Measurements from ENCODE around the gene CHN2.
"Not testable (repeated sequence)": the region's sequence is repeated elsewhere in the genome, so short reads cannot be mapped to it uniquely, and the experiment has no call there.

Gene CHN2

DNA sequence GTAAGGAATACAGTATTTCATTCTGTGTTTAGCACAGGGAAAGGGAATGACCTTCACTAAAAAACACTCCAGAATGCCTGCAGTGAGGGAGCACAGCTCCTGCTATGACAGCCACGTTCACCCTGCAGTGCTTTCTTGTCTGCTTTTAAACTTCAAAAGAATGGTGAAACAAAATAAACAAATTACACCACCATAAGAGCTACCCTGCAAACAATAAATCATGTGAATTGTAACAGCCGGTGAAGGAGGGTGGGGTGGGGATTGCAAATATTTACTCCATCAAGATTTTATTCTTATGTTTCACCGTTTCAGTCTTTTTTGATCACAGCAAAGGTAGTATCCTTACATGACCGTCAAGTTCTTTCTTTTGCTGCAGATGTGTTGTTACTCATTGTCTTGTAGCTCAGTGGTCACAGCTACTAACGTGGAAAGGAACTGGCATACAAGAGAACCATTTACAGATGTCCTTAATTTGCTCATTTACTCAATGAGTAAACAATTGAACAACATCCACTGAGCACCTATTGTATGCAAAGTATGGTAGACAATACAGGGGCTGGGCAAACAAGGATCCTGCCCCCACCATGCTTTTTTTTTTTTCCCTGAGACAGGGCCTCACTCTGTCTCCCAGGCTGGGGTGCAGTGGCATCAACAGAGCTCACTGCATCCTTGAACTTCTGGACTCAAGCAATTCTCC, 4.1 kb upstream of the CHN2 start:
- DNase-seq: no peak

DNA sequence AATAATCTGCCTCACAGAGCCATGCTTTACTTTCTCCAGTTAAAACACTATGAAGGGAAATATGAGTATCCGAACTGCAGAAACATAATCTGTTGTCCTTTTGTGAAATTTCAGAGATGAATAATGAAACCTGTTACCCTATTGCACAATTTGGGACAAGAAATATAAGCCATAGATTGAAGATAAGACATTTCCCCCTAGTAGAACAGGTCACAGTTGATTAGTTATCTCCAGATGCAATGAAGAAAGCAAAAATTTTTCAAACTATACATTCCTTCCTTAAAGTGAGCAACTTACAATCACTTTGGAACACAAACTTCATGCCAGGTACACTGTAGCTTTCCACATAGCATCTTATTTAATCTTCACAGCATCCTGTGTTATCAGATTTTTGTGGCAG, 2.3 kb upstream of the CHN2 start:
- DNase-seq: no peak

DNA sequence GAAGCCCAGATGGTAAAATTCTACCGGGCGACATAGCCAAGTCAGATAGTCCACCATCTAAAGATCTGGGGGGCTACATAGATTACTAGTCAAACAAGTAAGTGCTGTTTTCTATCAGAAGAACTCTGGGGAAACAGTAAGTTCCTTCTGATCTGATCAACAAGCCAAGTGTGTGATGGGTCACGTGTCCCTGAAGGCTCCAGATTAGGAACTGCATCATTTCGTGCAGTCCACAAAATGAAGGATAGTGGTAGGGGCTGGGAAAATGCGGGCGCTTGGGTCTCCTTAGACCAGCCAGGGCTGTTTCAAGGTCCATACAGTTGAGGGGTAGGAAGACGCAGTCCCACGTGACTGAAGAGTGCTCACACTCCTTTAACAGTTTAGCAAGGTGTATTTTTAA, 1.8 kb upstream of the CHN2 start:
- no peak for DNase-seq

DNA sequence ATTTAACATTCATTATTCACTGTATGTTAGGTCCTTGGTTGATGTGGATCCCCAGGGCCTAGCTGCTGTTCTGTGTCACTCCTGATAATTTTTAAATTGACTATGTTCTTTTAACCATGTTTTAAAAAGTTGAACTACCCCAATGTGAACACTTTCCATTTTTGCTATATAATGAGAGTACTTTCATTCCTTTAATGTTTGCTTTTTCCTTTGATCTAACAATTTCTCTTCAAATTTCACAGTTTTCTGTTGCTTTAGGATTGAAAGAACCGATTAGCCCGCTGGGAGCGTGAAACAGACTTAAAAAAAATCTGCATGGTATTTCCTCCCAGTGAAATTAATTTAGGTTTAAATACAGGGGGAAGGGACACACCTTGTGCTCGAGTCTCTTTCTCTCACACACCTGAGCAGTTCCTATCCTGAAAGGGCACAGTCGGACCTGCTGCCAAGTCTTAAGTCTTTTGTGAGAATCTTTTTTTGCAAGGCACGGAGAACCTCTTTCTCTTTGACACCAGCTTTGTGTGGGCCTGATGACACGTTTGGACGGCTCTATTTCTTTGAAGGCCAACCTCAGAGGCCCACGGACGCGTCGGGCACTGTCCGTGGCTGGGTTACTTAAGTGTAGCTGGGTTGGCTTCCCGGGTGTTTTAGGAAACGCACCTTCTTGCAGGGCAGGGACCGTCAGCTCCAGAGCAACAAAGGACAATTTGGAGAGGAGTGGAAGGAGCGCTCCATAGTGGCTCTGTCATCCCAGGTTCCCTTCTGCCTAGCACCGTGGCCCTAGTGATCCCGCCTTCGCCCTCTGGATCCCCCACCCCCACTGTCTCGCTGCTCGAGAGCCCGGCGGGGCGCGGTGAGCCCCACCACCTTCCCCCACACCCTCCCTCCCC, 1.0 kb upstream of the CHN2 start:
- DNase-seq: no peak

DNA sequence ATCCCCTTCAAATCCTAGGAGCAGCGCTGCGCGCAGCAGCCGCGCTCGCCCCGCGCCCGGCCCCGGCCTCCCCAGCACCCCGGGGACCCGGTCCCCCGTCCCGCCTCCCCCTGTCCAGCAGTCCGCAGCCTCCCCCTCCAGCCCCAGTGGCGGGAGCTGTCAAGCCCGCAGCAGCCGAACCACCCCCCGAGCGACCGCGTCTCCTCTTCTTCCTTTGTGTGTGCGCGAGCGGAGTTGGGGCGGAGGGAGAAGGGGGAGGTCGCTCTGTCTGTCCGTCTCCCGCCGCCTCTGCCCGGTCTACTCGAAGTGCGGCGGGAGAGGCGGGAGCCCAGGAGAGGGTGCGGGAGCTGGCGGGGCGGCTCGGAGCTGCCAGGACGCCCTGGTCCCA, 375 bp upstream of the CHN2 start:
- DNase-seq: no peak

DNA sequence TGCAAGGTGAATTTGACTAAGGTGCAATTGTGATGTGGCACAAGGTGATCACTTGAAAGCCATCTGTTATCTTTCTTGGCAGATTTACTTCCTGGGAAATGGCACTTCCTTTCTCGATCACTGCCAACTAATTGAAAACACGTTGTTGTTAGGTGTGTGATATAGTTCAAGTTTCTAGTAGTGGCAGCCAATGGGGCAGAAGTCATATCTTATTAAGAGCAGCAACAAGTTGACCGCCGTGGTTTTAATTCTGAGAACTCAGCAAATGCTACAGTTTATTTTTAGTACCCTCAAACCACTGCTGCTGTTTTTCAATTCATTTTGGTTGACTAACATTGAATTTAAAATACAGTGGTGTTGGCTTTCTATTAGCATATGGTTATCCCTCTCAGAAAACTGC, 1.6 kb downstream of the CHN2 start:
- DNase-seq: no peak

DNA sequence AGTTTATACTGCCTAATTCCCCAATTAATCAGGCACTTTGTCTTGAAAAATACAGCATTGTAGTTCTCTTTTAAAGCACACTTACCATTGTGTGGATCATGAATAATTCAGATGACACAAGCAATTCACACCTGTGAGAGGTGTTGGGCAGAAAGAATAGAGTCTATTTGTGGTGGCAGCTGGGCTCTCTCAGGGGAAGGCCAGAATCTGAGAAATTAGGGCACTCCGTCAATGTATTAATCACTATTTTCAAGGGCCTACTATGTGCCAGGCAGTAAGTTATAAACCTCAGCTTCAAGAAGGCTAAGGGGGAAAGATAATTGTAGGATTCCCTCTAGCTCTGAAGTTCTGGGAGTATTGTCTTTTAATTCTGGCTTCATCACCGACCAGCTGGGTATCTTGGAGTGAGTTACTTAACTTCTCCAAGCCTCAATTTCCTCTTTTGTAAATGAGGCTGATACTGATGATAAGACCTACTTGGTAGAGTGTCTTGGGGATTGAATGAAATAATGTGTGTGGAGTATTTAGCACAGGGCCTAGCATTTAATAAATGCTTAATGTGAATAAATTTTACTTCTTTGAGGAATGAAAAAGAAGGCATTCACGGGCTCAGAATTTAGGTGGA, 2.5 kb downstream of the CHN2 start:
- peak in 1 of 2 donors; percentile 47 for DNase-seq

DNA sequence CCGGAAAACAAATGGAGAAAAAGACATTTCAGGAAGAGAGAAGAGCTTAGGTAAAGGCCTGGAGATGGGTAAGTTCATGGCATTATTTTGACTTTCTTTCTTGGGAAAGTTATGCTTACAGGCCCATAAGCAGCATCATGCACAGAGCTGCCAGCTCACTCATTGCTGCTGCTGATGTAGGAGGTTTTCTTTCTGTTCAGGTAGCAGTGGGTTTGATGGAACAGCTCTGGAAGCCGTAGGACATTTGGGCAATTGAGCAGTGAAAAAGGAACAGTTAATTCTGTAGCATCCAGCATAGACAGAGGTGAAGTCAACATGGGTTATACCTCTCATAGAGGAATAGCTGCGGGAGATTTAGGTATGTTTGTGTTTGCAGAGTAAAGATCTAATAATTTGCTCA, 3.3 kb downstream of the CHN2 start:
- DNase-seq: no peak

DNA sequence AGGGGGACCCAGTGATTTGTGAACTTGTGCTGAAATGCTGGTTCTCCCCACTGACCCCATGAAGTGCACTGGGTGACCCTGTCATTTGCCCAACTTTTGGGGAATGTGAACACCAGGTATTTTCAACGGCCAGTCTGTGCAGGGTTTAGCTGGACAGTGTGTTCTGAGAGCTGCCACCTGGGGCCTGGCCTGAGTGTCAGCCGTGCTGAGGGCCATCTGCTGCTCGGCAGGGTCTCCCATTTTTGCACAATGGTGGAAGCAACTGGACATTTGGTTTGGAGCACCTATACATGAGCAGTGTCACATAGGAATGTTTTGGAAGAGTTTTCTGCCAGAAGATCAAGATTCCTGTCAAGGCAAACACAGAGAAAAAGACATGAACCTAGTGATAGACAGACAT, 5.2 kb downstream of the CHN2 start:
- no peak for DNase-seq

DNA sequence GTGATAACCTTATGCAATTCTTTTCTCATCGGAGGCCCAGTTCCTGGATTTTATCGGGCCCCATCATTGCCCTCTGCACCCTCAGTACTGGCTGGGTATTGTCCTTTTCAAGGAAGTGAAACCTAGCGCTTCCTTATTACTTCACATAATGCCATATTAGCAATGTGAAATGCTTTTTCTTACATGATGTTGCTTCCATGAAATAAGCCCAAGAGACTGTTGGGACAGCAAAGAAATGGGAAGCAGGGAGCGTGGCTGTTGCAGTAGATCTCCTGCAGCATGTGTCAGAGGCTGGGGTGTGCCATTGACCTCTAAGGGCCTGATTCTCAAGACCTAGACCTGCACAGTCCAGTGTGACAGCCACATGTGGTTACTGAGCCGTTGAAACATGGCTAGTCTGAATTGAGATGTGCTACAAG, 8.1 kb downstream of the CHN2 start:
- DNase-seq: peak; percentile 95 to 98

DNA sequence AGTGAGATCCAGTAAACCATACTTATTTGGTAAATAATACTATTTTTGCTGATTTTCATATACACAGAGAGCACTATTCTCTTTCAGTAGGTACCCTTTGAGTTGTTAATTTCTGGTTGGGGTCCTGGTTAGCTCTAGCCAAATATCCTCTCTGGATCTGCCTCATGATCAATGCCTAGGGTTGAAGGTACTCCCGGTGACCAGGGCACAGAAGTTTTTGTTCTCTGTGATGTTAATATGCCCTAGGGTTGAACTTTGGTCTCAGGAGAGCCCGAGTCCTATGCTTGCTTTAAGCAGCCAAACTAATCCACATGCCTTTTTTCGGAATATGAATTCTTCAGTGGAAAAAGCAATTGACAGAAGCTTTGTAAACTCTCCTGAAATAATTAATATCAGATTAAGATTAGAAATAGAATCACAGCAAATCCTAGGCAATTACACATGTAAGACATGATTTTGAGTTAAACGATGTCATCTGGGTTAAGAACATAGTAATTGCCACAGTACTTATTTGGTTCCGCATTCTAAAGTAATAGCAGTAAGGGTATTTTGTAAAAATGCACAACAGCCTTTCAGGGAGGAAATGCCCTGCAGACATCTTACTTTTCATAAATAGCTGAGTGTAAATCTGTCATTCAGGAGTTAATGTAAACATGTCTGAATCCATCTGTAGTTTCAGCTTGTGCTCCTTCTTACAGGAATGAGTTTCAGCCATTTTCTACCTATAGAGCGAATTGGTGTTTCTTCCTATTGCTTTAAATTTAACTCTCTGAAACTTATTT, 10.1 kb downstream of the CHN2 start:
- DNase-seq: peak in 1 of 2 donors; percentile 52

DNA sequence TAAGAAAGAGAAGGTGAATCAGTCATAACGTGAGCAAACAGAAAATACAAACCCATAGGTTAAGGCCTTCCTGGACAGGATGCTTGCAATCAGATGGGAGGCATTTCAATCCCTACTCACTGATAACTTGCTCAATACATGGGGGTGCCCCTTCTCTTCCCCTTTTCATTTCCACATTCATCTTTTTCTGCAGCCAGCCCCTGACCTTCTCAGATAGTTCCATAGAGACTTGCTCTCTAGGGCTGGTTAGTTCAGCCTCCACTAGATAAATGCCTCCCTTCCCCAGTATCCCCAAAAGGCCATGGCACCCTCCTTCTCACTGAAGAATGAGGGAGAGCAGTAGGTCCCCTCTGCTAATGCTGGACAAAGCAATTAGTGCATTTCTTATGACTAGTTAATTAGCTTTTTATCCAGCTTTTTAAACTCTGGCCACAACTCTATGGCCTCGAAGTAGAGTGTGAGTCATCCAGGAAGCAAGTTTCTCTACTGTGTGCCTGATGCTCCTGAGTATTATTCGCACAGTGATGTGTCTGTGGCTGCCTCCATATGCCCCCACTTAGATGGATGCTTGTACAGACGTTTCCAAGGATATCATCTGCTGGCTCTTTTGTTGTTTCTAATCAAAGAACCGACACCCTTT, 12.7 kb downstream of the CHN2 start:
- peak in 1 of 2 donors; percentile 15 for DNase-seq

DNA sequence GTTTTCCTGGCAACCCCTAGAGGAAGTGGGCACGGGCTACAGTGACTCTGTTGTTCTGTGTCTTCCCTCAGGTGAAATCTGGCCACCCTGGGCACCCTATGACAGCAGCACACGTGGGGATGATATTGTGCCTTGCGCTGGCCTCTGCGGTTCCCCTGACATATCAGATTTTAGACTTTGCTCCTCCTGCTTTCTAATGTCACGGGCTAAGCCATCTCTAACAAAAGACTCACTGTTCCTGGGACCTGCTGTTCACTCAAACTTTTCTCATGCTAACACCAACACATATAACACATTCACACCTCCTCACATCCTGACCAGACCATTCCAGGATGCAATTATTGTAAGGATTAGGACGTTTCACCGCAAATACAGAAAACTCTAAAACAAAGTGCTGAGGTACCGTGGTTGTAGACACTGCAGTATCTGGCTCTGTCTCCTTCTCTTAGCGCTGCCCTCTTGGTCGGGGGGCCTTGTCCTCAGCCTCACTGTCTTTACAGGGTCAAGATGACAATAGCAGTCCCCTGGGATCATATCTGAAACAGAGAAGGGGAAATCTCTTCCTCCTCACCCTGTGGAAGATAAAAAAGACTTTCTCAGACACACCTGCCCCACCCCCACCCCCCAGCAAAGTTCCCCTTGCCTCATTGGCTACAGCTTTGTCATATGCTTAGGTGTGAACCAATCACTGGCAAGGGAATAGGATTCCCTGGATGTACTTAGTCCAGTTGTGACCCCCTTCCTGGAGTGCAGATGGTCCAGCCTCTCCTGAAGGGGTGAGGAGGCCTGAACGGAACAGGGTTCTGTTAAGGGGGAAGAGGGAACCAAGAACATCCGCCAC, 14.1 kb downstream of the CHN2 start:
- no peak for DNase-seq

DNA sequence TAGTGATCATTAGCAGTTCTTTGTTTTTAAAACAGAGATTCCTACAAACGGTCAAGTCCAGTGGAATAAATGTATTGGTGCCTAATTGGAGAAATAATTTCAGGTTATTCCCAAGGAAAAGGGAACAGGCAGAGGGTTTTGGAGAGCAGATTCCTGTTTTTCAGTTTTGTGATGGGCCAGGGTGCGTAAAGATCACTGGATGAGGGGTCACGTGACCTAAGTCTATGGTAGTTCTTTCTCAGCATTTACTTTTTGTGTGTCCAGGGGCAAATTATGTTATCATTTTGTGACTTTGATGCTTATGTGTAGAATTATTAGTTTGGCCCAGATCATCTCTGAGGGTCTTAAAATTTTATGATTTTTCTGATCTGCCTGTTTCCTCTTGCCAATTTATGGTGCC, 15.2 kb downstream of the CHN2 start:
- no peak for DNase-seq

DNA sequence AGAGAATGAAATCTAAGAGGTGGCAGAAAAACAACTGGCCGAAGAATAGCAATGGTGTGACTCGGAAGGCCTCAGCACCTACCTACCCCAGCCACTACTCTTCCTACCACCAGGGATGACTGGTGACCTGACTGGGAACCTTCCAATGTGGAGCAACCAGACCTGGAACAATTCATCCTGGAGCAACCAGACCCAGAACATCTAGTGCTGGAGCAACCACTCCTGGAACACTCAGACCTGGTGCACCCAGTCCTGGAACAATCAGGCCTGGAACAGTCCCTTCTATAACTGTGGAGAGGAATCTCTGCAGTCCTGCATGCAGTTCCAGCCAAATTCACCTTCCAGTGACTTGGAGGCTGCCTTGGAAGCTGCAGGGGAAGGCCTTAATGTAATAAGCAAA, 18.2 kb downstream of the CHN2 start:
- not testable (repeated sequence) for DNase-seq

DNA sequence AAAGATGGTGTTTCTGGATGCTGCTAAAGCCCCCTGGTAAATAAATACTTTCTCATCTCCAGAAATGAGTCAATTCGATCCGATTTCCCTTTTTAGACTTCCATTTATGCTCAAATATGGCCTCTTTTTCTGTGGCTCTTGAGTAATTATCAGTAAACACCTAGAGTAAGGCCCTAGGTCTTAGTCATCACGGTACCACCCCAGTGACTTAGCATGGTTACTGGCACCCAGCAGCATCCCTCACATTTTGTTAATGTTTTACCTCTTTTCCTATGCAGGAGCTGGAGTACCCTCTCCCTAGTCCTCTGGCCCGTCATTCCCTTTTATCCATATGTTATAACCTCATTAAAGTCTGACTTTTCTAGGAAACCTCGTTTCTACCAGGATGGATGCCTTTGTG, 19.5 kb downstream of the CHN2 start:
- DNase-seq: no peak

DNA sequence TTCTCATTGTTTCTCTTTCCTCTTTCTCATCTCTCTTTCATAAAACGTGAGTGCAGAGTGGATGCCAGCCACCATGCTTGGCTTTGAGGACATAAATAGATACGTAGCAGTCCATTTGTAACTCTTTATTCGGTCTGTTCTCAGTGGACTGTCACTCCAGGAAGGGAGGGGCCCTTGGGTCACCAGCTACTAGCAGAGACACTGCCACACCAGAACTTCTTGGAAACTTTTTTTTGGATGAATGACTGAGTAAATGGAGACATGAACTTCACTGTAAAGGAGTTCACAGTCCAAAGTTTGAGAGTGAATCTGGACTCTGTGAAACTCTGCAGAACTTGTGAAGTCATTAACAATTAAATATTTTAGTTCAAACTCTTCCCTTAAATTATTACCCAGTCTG, 20.2 kb downstream of the CHN2 start:
- no peak for DNase-seq

DNA sequence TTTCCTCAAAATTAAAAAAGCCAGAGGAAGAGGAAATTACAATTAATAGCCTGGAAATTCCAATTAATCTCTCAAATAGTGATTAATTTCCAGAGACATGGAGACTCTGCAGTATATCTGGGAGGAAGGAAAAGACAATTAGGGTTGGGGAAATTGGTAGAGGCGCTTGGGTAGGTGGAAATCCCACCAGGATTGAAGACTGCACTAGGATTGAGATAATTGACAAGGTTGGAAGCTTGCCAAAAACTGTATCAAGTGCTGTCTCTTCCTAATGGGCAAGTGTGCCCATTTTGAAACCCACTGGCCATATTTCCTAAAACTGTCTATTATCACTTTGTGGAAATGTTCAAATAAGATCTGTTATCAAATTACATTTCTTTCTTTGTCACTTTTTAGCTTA, 21.6 kb downstream of the CHN2 start:
- no peak for DNase-seq

DNA sequence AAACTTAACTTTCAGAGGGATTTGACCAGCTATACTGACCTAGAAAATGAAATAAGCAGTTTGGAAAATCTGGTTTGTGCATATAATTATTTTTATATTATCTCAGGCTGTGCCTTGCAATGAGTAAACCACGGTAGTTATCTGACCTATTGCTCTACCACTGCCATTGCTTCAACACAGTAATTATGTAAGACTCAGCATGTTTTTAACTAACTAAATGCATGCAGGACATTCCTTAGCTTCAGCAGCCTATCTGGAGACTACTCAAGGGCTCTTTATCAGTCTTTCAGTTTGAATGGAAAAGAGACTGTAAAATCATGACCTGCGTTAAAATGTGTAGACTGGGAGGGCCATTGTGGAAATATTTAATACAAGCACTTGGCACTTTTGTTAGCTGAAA, 22.5 kb downstream of the CHN2 start:
- DNase-seq: no peak

DNA sequence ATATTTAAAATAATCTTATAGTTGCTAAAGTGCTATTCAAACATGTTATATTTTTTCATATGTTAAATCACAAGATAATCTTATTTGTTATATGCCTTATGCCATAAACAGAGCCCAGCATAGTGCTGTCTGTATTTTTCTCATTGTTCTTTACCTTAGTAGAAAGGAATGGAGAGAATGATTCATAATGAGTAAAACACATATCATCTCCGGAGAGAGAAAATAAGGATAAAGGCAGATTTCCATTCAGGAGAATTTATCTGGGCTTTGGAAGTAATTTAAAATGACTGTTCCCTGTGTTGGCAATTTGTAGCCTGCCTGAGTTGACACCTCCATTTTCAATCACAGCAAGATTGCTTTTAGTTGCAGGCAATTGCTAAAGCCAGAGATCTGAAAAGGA, 30.2 kb downstream of the CHN2 start:
- DNase-seq: no peak

DNA sequence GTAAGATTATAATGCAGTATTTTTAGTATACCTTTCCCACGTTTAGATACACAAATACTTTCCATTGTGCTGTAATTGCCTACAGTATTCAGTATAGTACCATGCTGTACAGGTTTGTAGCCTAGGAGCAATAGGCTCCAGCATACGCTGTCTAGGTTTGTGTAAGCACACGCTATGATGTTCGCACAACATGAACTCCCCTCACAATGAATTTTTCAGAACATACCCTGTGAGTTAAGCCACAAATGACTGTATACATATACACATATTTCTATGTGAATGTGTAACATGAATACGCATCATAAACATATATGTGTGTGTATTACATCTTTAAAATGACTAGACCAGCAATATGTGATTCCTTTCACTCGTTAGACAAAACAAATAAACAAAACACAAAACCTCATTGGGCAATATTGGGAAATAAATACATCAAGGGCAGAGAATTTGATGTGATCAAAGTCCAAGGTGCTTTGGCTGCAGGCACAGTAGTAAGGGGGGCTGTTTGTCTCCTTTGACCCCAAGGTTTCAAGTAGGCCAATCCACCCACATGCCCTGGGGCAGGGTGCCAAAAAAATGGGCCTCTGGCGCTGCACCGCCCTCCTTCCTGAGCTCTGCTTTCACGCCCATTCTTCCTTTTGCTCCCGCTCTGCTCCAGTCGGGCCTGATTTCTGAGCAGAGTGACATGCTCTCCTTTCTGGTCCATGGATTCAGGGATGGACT, 33.9 kb downstream of the CHN2 start:
- DNase-seq: no peak

All from inflammatory macrophage (primary cell).